Esophagus squamous epithelium (tissue), 4 donors: ENCODE measurements around the gene FCGR3A.
"Not testable (repeated sequence)": the region's sequence is repeated elsewhere in the genome, so short reads cannot be mapped to it uniquely, and the experiment has no call there.

Experiments used
- CTCF ChIP-seq, 6 experiments: fragments of 450-650 bp in 4 of 6; fragments of 200-600 bp in 2 of 6; sonication (generic) in 2 of 6; IDR thresholded peaks; one replicate each; pipeline ENCODE4 v1.5.1; 2016 to 2019; ENCODE audit warnings: antibody characterized with exemption in 6 of 6, mild to moderate bottlenecking in 4 of 6, moderate library complexity in 4 of 6
- POLR2A ChIP-seq, 4 donors: fragments of 450-650 bp; IDR thresholded peaks; one replicate each; pipeline ENCODE4 v1.6.1; 2017; ENCODE audit warnings: antibody characterized with exemption in 4 of 4, mild to moderate bottlenecking in 4 of 4, moderate library complexity in 3 of 4

- not testable (repeated sequence) for TF ChIP-seq CTCF, POLR2A (IDR thresholded peaks at IDR 0.05)
Measured at GRCh38 chr1:161529463-161530104, 20.0 kb downstream of the FCGR3A start.
